ENCODE measurements around the gene RPS6KA2. TPM values are rescaled to one million over a fixed set of nuclear protein-coding genes. Genes with fewer than 3 reads are reported as not detected.

RPS6KA2 gene
- total RNA-seq, 4 donors from 2014 or later, result 55.4 to 119 (median 76.4) TPM

- ATAC-seq, result no peak
- TF ChIP-seq CTCF (IDR thresholded peaks at IDR 0.05) (no peak), EP300 (IDR thresholded peaks at IDR 0.05) (no peak), POLR2A (IDR thresholded peaks at IDR 0.05) (no peak), POLR2AphosphoS5 (IDR thresholded peaks at IDR 0.05) (no peak)
- Histone ChIP-seq H3K4me1 (peaks cover 0 to 7% (median 0%) of the 10 kb centered on the region in 3 donors), H3K27me3 (no peaks in the 10 kb centered on the region), H3K4me3 (no peak overlapping the region), H3K36me3 (peaks cover 0 to 92% of the 10 kb centered on the region in 2 donors), H3K27ac (no peak overlapping the region), H3K9me3 (no peaks in the 10 kb centered on the region)
- WGBS, 2 donors (ENCODE audit: low coverage in 1 of 2), result 94 to 100% methylated on average over 1 to 10 of the region's 28 CpGs
These were observed 121.7 kb downstream of the RPS6KA2 start for GRCh38 chr6:166505133-166505905.

- no peak overlapping the region for H3K4me3 ChIP-seq
- ATAC-seq, result no peak
- peaks cover 0 to 7% (median 0%) of the 10 kb centered on the region in 3 donors for H3K4me1 ChIP-seq
- H3K27ac ChIP-seq, result no peak overlapping the region
- WGBS, 2 donors (ENCODE audit: low coverage in 1 of 2), result 93% methylated on average over 3 of the region's 9 CpGs; no CpG with 5 or more reads in 1 of the 2 donors
- peaks cover 0 to 93% of the 10 kb centered on the region in 2 donors for H3K36me3 ChIP-seq
- TF ChIP-seq POLR2AphosphoS5 (IDR thresholded peaks at IDR 0.05) (no peak), CTCF (IDR thresholded peaks at IDR 0.05) (no peak), EP300 (IDR thresholded peaks at IDR 0.05) (no peak), POLR2A (IDR thresholded peaks at IDR 0.05) (no peak)
- H3K27me3 ChIP-seq, result no peaks in the 10 kb centered on the region
- no peaks in the 10 kb centered on the region for H3K9me3 ChIP-seq
These were observed 123.0 kb downstream of the RPS6KA2 start for GRCh38 chr6:166504100-166504499.

- Histone ChIP-seq H3K4me1 (peaks cover 0 to 7% (median 0%) of the 10 kb centered on the region in 3 donors), H3K36me3 (peaks cover 0 to 93% of the 10 kb centered on the region in 2 donors), H3K27ac (no peak overlapping the region), H3K9me3 (no peaks in the 10 kb centered on the region), H3K27me3 (no peaks in the 10 kb centered on the region), H3K4me3 (no peak overlapping the region)
- no peak for ATAC-seq
- no peak for TF ChIP-seq POLR2A (IDR thresholded peaks at IDR 0.05)
- TF ChIP-seq POLR2AphosphoS5 (IDR thresholded peaks at IDR 0.05), result no peak
- no peak for TF ChIP-seq CTCF (IDR thresholded peaks at IDR 0.05)
- TF ChIP-seq EP300 (IDR thresholded peaks at IDR 0.05), result no peak
- WGBS, 2 donors (ENCODE audit: low coverage in 1 of 2), result 82 to 84% methylated on average over 4 of the region's 12 CpGs
These were observed 123.8 kb downstream of the RPS6KA2 start for GRCh38 chr6:166503167-166503744.

GRCh38 chr6:166502453-166502852, 124.6 kb downstream of the RPS6KA2 start:
- Histone ChIP-seq H3K27me3 (no peaks in the 10 kb centered on the region), H3K4me3 (no peak overlapping the region), H3K4me1 (peaks cover 0 to 7% (median 0%) of the 10 kb centered on the region in 3 donors), H3K9me3 (no peaks in the 10 kb centered on the region), H3K36me3 (peaks cover 0 to 94% of the 10 kb centered on the region in 2 donors), H3K27ac (no peak overlapping the region)
- ATAC-seq, result no peak
- 70 to 72% methylated on average over 2 to 9 of the region's 14 CpGs for WGBS, 2 donors (ENCODE audit: low coverage in 1 of 2)
- no peak for TF ChIP-seq POLR2AphosphoS5 (IDR thresholded peaks at IDR 0.05)
- no peak for TF ChIP-seq CTCF (IDR thresholded peaks at IDR 0.05)
- no peak for TF ChIP-seq EP300 (IDR thresholded peaks at IDR 0.05)
- TF ChIP-seq POLR2A (IDR thresholded peaks at IDR 0.05), result no peak

Data from gastroesophageal sphincter (tissue), 4 donors.